ENCODE results near the gene FAM193B.

DNA sequence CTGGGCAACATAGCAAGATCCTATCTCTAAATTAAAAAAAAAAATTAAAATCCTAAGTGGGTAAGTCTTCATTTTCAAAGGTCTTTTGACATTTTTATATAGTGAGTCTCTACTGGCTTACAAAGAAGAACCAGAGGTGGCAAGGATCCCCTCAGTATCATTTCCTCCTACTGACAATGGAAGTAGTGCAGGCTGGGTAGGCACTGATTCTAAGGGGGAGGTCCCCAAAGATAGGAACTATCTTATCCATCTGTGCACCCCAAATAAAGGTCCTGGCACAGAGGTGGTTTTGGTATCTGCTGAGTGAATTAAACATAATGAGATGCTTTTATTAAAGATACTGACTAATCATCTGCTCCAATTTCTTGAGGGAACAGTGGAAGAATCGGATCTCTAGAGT lies 4.2 kb downstream of the FAM193B start:
- TF ChIP-seq, protein P1, sequence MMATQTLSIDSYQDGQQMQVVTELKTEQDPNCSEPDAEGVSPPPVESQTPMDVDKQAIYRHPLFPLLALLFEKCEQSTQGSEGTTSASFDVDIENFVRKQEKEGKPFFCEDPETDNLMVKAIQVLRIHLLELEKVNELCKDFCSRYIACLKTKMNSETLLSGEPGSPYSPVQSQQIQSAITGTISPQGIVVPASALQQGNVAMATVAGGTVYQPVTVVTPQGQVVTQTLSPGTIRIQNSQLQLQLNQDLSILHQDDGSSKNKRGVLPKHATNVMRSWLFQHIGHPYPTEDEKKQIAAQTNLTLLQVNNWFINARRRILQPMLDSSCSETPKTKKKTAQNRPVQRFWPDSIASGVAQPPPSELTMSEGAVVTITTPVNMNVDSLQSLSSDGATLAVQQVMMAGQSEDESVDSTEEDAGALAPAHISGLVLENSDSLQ (IDR thresholded peaks at IDR 0.05): no peak
- TF ChIP-seq BHLHE40 (IDR thresholded peaks at IDR 0.05; ENCODE audit: borderline replicate concordance) (no peak), SP1 (IDR thresholded peaks at IDR 0.05) (no peak), CTBP1 (IDR thresholded peaks at IDR 0.05; ENCODE audit: borderline replicate concordance) (no peak), FOXA1 (IDR thresholded peaks at IDR 0.05) (no peak), ARNT (IDR thresholded peaks at IDR 0.05) (no peak), HDGF (IDR thresholded peaks at IDR 0.05; ENCODE audit: borderline replicate concordance) (no peak)

All from HEK293T (cell line).